Activated CD4-positive, alpha-beta T cell treated with anti-CD3 and anti-CD28 coated beads, Interleukin-2, amount 10 ng/mL, durations not matched to agents 24 days and 14 days (primary cell): ENCODE data around the gene C2CD2. TPM values are rescaled to one million over a fixed set of nuclear protein-coding genes. Genes with fewer than 3 reads are reported as not detected.
"Not testable (repeated sequence)": the region's sequence is repeated elsewhere in the genome, so short reads cannot be mapped to it uniquely, and the experiment has no call there.

Experiments
- DNase-seq: peaks from one replicate; pipeline ENCODE4 v3.0.0; 2022
- H3K27ac Mint-ChIP-seq: one replicate; pipeline ENCODE4 v1.8.0; 2022; ENCODE audit warnings: mild to moderate bottlenecking, mixed read lengths
- H3K27me3 Mint-ChIP-seq: one replicate; pipeline ENCODE4 v1.8.0; 2022; ENCODE audit warnings: mixed read lengths
- H3K36me3 Mint-ChIP-seq: one replicate; pipeline ENCODE4 v1.8.0; 2022; ENCODE audit warnings: low read depth, mild to moderate bottlenecking, mixed read lengths
- H3K4me1 Mint-ChIP-seq: one replicate; pipeline ENCODE4 v1.8.0; 2021; ENCODE audit warnings: mixed read lengths
- H3K4me3 Mint-ChIP-seq: one replicate; pipeline ENCODE4 v1.8.0; 2022; ENCODE audit warnings: mild to moderate bottlenecking, moderate library complexity, mixed read lengths
- H3K9me3 Mint-ChIP-seq: one replicate; pipeline ENCODE4 v1.8.0; 2021; ENCODE audit warnings: mixed read lengths
- intact Hi-C: fragments of 100-400 bp; cut with micrococcal nuclease; formaldehyde crosslinking; loops from one replicate; pipeline ENCODE4 v1.15.1; 2023
- total RNA-seq: library from RNA; stranded (reverse); gene quantifications from 2 replicates; pipeline ENCODE4 v1.2.3, GENCODE V29; 2022

C2CD2 gene
- total RNA-seq: 9.3 and 10.6 TPM in 2 replicates

DNA sequence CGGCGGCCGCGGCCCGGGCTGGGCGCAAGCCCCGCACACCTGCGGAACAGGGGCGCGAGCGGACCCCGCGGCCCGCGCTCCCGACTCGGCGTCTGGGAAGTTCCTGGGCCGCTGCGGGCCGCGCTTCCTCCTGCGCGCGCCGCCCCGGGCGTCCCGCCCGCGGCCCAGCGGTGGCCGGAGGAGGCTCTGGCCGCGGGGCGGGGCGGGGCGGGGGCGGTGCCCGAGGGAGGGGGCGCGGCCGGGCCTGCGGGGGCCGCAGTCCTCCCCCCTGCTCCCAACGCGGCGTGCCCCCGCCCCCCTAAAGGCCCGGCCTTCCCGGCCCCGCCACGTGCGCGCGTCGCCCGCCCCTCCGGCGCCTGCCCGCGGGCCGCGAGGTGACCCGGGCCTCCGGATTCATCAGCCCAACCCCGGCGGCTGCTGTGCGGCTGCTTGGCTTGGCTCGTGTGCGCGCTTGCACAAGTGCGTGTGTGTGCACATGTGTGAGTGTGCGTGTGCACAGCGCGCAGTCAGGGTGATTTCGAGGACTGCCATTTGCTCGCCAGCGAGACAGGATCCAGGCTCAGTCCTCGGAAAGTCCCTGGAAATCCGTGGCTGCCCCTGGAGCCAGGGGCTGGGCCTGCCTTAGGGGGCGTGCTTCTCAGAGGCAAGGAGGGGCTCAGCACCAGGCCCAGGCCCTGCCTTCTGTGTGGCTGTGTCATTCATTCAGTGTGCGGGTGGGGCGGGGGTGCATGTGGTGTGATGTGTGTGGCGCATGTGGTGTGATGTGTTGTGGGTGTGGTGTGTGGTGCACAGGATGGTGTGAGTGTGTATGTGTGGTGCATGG is at the start of gene C2CD2:
TSS of gene C2CD2 (minus strand) at position 188 of the 823 bp plus-strand sequence. CDS start 370 bp downstream, outside the sequence.
- intact Hi-C loops: no loop called here

DNA sequence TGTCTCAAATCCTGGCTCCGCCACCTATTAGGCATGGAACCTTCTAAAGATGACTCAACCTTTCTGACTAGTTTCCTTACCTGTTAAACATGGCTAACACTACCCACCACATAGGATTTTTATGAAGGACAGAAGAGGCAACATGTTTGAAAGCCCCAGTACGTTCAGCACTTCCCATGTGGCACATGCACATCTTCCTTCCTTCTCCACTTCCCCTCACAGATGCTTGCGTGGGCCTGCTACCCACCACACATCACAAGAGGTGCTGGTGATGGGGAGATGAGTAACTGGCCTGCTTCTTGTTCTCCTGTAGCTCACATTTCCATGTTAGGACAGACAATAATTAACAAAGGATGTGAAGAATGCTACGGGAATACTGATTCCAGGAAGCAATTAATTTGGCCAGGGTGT is 49.2 kb upstream of the C2CD2 start:
- Mint-ChIP-seq H3K27me3 (peaks cover 2% of the 10 kb centered on the region), H3K27ac (peak overlapping the region; percentile 94), H3K4me3 (peak overlapping the region; percentile 33), H3K9me3 (peaks cover 18% of the 10 kb centered on the region), H3K4me1 (peaks cover 57% of the 10 kb centered on the region), H3K36me3 (peaks cover 67% of the 10 kb centered on the region)
- no peak for DNase-seq
- intact Hi-C loops: loop anchor here (2.0 to 5.0 kb wide), 9 partner anchors 46 to 641 kb away; partner anchors contain the start of genes MX1, MX2 and PRDM15

More for the DNA sequence above, at the start of gene C2CD2:
- Mint-ChIP-seq H3K27ac (peak within 1 kb of the TSS; percentile 34), H3K27me3 (peaks cover 20% of the 10 kb centered on the region), H3K4me1 (peaks cover 14% of the 10 kb centered on the region), H3K36me3 (no peaks in the 10 kb centered on the region), H3K9me3 (no peaks in the 10 kb centered on the region), H3K4me3 (peak within 1 kb of the TSS; percentile 61)
- DNase-seq: peak; percentile 66

DNA sequence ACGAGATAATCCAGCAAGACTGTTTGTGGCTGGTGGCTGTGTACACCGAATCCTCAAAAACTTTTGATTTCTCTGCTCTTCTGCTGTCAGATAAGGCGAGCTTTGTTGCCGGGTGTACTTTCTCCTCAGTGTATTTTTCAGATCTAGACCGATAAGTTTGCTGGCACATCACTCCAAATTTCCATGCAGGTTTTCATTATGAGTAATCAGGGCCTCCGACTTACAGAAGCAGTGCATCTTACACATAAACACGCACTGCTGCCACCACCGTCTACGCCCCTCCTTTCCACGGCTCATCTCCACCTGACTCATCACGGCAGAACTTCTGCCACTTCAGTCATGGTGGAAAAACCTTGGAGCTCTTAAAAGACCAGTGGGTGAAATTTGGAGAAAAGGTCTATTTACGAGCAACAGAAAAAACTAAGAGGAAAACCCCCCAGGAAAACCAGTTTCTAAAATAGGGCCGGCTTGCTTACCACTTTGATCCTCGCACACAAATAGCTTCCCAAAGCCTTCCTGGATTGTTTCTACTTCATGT is 48.7 kb upstream of the C2CD2 start:
- H3K36me3 Mint-ChIP-seq: peaks cover 66% of the 10 kb centered on the region
- peaks cover 2% of the 10 kb centered on the region for H3K27me3 Mint-ChIP-seq
- H3K27ac Mint-ChIP-seq: peak overlapping the region; percentile 94
- peak overlapping the region; percentile 33 for H3K4me3 Mint-ChIP-seq
- peak; percentile 91 for DNase-seq
- intact Hi-C loops: loop anchor here (1.0 to 5.0 kb wide), 11 partner anchors 8 to 640 kb away; partner anchors contain the start of genes MX1, MX2, PRDM15 and ZBTB21
- H3K9me3 Mint-ChIP-seq: peaks cover 18% of the 10 kb centered on the region
- H3K4me1 Mint-ChIP-seq: peaks cover 52% of the 10 kb centered on the region

DNA sequence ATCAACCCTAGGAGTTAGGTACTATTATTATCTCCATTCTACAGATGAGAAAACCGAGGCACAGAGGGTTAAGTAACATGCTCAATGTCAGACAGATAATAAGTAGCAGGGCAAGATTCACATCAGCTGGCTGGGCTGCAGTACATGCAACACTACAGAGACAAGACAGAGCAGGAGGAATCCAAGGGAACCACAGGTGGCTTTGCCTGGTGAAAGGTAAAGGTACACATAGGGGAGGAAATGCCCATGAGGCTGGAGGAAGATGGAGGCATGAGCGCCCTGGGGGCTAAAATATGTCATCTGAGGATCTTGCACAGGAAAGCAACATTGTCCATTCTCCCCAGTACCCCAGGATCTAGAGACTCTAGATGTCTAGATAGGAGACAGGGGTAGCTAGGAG is 48.0 kb upstream of the C2CD2 start:
- intact Hi-C loops: loop anchor here (1.0 to 5.0 kb wide), 11 partner anchors 9 to 639 kb away; partner anchors contain the start of genes MX1, MX2, PRDM15 and ZBTB21
- no peak for DNase-seq
- peak overlapping the region; percentile 94 for H3K27ac Mint-ChIP-seq
- peaks cover 66% of the 10 kb centered on the region for H3K36me3 Mint-ChIP-seq
- peak overlapping the region; percentile 57 for H3K4me3 Mint-ChIP-seq
- peaks cover 2% of the 10 kb centered on the region for H3K27me3 Mint-ChIP-seq
- H3K9me3 Mint-ChIP-seq: peaks cover 18% of the 10 kb centered on the region
- H3K4me1 Mint-ChIP-seq: peaks cover 48% of the 10 kb centered on the region

DNA sequence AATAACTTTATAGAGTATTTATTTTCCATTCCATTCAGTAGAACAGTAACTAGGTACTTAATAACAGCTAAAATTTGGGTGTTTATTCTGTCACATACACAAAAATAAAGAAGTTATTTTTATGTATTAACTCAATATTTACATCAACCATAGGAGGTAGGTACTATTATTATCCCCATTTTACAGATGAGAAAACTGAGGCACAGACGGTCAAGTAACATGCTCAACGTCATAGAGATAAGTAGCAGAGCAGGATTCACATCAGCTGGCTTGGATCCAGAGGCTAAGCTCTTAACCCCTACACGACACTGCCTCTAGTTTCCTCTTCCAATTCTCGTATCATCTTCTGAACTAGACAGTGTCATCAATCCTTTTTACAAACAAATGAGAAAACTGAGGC is 47.1 kb upstream of the C2CD2 start:
- Mint-ChIP-seq H3K27ac (peak overlapping the region; percentile 94), H3K36me3 (peaks cover 69% of the 10 kb centered on the region)

DNA sequence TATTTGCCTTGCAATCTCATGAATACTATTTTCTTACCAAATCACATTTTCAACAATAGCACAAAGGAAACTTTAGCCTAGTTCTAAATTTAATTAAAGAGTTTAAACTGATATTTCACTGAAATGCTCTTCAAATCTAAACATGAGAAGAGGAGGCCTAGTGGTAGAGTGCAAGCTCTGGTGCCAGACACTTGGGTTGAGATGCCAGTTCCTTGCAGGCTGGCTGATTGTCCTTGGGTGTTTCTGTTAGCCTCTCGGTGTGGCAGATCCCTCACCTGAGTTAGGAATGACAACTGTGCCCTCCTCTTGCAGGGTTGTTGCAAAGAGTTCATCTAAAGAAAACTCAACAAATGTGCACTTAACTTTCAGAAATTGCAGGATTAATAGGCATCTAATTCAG is 43.8 kb upstream of the C2CD2 start:
- intact Hi-C loops: no loop called here
- Mint-ChIP-seq H3K27me3 (peaks cover 2% of the 10 kb centered on the region), H3K27ac (no peak overlapping the region), H3K4me1 (peaks cover 21% of the 10 kb centered on the region), H3K9me3 (peaks cover 18% of the 10 kb centered on the region), H3K4me3 (no peak overlapping the region), H3K36me3 (peaks cover 88% of the 10 kb centered on the region)
- DNase-seq: no peak

More for the DNA sequence above, 47.1 kb upstream of the C2CD2 start:
- Mint-ChIP-seq H3K4me3 (peak overlapping the region; percentile 46), H3K9me3 (peaks cover 18% of the 10 kb centered on the region), H3K27me3 (peaks cover 2% of the 10 kb centered on the region), H3K4me1 (peaks cover 43% of the 10 kb centered on the region)
- DNase-seq: no peak
- intact Hi-C loops: loop anchor here (5.0 kb wide), 5 partner anchors 44 to 639 kb away; partner anchors contain the start of genes MX1 and MX2

DNA sequence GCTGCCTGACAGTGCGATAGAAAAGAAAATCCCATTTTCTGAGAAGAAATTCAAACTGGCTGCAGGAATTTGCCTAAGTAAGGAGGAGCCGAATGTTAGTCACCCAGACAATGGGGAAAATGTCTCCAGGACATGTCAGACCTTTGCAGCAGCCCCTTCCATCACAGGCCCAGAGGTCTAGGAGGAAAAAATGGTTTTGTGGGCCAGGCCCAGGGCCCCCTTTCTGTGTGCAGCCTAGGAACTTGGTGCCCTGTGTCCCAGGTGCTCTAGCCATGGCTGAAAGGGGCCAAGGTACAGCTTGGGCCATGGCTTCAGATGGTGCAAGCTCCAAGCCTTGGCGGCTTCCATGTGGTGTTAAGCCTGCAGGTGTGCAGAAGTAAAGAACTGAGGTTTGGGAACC is 41.8 kb upstream of the C2CD2 start:
- H3K27ac Mint-ChIP-seq: no peak overlapping the region
- intact Hi-C loops: no loop called here
- peaks cover 18% of the 10 kb centered on the region for H3K9me3 Mint-ChIP-seq
- DNase-seq: no peak
- H3K36me3 Mint-ChIP-seq: peaks cover 90% of the 10 kb centered on the region
- H3K4me3 Mint-ChIP-seq: no peak overlapping the region
- H3K4me1 Mint-ChIP-seq: peaks cover 7% of the 10 kb centered on the region
- no peaks in the 10 kb centered on the region for H3K27me3 Mint-ChIP-seq

DNA sequence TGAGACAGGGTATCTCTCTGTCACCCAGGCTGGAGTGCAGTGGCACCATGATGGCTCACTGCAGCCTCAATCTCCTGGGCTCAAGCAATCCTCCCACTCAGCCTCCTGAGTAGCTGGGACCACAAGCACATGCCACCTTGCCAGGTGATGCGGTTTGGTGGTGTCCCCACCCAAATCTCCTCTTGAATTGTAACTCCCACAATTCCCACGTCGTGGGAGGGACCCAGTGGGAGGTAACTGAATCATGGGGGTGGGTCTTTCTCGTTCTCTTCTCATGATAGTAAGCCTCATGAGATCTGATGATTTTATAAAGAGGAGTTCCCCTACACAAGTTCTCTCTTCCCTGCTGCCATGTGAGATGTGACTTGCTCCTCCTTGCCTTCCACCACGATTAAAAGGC is 40.8 kb upstream of the C2CD2 start:
- Mint-ChIP-seq H3K9me3 (peaks cover 15% of the 10 kb centered on the region), H3K27ac (peak overlapping the region; percentile 14), H3K36me3 (peaks cover 86% of the 10 kb centered on the region)
- H3K4me1 Mint-ChIP-seq, H3K4me3 Mint-ChIP-seq, H3K27me3 Mint-ChIP-seq, intact Hi-C loops, DNase-seq: not testable (repeated sequence)

DNA sequence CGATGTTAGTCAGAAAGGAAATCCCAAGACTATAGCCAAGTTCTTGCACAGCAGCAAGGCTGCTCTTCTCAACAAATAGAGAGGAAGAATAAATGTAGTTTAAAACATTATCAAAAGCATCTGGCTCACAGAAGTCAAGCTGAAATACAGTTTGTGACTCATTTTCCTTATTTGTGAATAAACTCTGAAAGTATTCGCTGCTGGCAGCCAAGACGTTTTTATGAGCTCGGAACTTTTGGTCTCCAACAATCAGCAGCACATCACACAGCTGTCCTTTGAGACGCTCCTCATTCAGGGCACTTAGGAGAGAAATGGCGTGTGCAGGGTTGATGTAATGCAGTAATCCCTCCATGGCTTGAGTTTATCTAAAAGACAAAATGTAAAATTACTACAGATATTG is 39.9 kb upstream of the C2CD2 start:
- Mint-ChIP-seq H3K9me3 (peaks cover 8% of the 10 kb centered on the region), H3K27me3 (no peaks in the 10 kb centered on the region), H3K36me3 (peaks cover 82% of the 10 kb centered on the region), H3K4me3 (no peak overlapping the region), H3K27ac (no peak overlapping the region), H3K4me1 (peaks cover 4% of the 10 kb centered on the region)
- no peak for DNase-seq
- intact Hi-C loops: no loop called here

DNA sequence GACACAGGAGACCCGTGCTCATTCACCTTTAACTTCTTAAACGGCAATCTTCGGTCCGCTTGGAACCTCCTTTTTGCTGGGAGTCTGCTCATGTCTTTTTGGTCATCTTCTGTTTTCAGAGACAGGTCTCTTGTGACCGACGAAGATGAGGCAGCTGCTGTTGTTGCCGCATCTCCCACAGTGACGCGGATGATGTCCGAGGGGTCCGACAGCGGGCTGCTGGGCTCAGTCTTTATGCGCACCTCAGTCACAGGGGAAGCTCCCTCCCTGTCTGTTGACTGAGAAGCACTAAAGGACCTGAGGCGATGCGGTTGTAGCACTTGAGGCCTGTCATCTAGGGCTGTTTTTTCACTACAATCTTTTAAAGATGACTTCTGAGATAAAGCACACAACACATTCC is 38.8 kb upstream of the C2CD2 start:
- H3K27ac Mint-ChIP-seq: no peak overlapping the region
- no peak for DNase-seq
- H3K9me3 Mint-ChIP-seq: peaks cover 5% of the 10 kb centered on the region
- intact Hi-C loops: no loop called here
- no peaks in the 10 kb centered on the region for H3K27me3 Mint-ChIP-seq
- no peak overlapping the region for H3K4me3 Mint-ChIP-seq
- H3K4me1 Mint-ChIP-seq: peaks cover 4% of the 10 kb centered on the region
- peaks cover 73% of the 10 kb centered on the region for H3K36me3 Mint-ChIP-seq

DNA sequence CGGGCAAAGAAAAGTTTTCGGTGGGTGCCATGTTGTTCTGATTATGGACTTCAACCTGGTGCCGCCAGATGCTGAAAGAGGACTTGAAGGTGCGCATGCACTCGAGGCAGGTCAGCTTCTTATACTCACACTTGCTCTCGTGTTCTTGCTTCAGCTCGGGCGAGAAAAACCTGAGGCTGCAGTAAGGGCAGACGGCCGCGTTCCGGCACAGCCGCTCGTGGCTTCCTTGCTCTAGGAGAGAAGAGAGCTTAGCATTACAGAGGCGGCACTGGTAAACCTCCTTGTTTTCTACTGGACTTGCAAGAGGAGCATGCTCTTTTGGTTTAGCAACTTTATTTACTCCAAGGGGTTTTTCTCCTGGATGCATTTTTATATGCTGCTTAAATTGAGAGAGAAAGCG is 37.8 kb upstream of the C2CD2 start:
- Mint-ChIP-seq H3K36me3 (peaks cover 66% of the 10 kb centered on the region), H3K9me3 (peaks cover 5% of the 10 kb centered on the region)
- DNase-seq: no peak

DNA sequence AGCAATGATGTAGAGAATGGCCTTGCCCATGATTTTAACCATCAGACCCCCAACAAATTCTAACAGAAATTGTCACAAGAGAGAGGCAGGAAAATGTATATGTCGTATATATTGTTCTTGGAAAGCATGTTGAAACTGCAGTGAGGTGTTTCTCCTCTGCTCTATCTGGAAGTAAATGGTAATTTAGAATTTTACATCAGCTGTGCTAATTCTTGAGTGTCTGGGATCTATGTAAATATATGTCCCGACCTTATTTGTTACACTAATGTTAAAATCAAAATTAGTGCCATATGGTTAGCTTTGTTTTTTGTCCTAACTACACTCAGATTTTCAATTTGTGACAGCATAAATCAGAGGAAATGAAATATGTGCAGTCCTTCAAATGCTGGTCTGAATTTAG is 35.9 kb upstream of the C2CD2 start:
- Mint-ChIP-seq H3K4me3 (no peak overlapping the region), H3K9me3 (no peaks in the 10 kb centered on the region), H3K4me1 (no peaks in the 10 kb centered on the region), H3K27ac (no peak overlapping the region), H3K36me3 (peaks cover 48% of the 10 kb centered on the region), H3K27me3 (peaks cover 2% of the 10 kb centered on the region)
- intact Hi-C loops: no loop called here
- DNase-seq: no peak

More for the DNA sequence above, 37.8 kb upstream of the C2CD2 start:
- intact Hi-C loops: no loop called here
- no peaks in the 10 kb centered on the region for H3K27me3 Mint-ChIP-seq
- H3K27ac Mint-ChIP-seq: no peak overlapping the region
- no peak overlapping the region for H3K4me3 Mint-ChIP-seq
- H3K4me1 Mint-ChIP-seq: peaks cover 4% of the 10 kb centered on the region

DNA sequence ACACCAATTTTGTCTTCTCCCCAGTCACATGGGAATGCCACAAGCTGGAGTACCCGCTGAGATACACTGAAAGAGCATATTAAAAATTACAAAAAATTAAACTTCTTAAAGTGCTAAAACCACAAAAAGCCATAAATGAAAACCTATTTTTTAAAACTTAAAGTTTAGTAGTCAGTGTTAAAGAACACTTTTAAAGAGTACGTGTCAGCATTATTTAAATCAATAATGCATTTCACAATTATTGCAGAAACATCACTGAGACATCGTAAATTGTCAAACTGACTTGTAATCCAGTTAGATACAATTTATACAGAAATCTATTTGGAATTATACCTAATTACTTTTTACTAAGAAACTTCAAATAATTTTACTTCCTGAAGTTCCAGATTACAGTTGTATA is 33.5 kb upstream of the C2CD2 start:
- Mint-ChIP-seq H3K4me1 (no peaks in the 10 kb centered on the region), H3K36me3 (peaks cover 24% of the 10 kb centered on the region), H3K27me3 (peaks cover 7% of the 10 kb centered on the region), H3K9me3 (peaks cover 3% of the 10 kb centered on the region), H3K27ac (no peak overlapping the region), H3K4me3 (no peak overlapping the region)
- DNase-seq: no peak
- intact Hi-C loops: no loop called here
